Fibroblast of skin of back (primary cell): ENCODE results near the gene NRK. TPM values are rescaled to one million over a fixed set of nuclear protein-coding genes. Genes with fewer than 3 reads are reported as not detected.
"Not testable (repeated sequence)": the region's sequence is repeated elsewhere in the genome, so short reads cannot be mapped to it uniquely, and the experiment has no call there.

ENCODE experiments used
- DNase-seq: peaks from one replicate; pipeline ENCODE4 v3.0.0-alpha.2; 2013
- polyA plus RNA-seq, 2 experiments: library from polyadenylated mRNA; unstranded; fragments of 120-200 nt; gene quantifications; one replicate each; pipeline ENCODE4 v1.2.1, GENCODE V29; 2013; ENCODE audit not compliant: insufficient read length in 2 of 2

The NRK gene, protein sequence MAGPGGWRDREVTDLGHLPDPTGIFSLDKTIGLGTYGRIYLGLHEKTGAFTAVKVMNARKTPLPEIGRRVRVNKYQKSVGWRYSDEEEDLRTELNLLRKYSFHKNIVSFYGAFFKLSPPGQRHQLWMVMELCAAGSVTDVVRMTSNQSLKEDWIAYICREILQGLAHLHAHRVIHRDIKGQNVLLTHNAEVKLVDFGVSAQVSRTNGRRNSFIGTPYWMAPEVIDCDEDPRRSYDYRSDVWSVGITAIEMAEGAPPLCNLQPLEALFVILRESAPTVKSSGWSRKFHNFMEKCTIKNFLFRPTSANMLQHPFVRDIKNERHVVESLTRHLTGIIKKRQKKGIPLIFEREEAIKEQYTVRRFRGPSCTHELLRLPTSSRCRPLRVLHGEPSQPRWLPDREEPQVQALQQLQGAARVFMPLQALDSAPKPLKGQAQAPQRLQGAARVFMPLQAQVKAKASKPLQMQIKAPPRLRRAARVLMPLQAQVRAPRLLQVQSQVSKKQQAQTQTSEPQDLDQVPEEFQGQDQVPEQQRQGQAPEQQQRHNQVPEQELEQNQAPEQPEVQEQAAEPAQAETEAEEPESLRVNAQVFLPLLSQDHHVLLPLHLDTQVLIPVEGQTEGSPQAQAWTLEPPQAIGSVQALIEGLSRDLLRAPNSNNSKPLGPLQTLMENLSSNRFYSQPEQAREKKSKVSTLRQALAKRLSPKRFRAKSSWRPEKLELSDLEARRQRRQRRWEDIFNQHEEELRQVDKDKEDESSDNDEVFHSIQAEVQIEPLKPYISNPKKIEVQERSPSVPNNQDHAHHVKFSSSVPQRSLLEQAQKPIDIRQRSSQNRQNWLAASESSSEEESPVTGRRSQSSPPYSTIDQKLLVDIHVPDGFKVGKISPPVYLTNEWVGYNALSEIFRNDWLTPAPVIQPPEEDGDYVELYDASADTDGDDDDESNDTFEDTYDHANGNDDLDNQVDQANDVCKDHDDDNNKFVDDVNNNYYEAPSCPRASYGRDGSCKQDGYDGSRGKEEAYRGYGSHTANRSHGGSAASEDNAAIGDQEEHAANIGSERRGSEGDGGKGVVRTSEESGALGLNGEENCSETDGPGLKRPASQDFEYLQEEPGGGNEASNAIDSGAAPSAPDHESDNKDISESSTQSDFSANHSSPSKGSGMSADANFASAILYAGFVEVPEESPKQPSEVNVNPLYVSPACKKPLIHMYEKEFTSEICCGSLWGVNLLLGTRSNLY (N-terminal part only)
- polyA plus RNA-seq (2013, experiment 1 of 2; ENCODE audit: insufficient read length), result 2.3 TPM
- polyA plus RNA-seq (2013, experiment 2 of 2; ENCODE audit: insufficient read length), result 1.2 TPM

DNA sequence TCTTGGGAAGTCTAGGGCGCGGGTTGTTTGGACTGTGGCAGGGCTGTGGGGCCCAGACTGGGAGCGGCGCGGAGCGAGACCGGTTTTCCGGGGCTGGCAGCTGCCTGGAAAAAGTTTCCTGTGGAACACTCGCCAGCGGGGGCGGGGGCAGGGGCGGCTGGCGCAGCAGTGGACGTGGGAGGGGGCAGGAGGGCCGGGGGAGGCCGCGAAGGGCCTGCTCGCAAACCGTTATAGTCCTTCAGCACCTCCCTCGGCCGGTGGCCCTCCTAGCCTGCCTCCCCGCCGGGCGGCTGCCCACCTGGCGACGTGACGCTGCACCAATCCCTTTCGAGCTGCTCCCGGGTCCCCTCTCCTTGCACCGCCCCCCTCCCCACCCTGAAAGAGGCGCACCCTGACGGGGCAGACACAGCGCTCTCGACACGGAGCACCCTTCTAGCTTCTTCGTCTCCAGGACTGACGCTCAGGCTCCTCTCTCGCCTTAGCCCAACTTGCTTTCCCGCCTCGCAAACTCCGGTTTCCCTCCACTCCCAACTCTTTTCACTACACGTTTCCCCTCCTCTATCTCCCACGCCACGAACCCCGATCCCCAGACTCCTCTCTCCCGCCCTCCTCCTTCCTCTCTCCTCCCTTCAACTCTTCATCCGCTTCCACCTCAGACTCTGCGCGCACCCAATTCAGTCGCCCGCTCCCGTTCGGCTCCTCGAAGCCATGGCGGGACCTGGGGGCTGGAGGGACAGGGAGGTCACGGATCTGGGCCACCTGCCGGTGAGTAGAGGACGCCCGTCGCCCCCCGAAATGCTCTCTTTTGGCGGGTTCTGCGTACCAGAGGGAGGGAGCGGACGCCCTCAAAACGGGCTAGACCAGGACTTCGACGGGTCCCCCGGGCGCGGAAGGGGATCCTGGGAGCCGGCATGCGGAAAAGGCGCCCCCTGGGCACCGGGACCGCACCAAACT lies at the start of gene NRK:
Gene NRK, plus strand, starts transcription at position 402 of the 954 bp plus-strand sequence. Its CDS starts 307 bp downstream, at position 709.
- DNase-seq, result peak; percentile 5

DNA sequence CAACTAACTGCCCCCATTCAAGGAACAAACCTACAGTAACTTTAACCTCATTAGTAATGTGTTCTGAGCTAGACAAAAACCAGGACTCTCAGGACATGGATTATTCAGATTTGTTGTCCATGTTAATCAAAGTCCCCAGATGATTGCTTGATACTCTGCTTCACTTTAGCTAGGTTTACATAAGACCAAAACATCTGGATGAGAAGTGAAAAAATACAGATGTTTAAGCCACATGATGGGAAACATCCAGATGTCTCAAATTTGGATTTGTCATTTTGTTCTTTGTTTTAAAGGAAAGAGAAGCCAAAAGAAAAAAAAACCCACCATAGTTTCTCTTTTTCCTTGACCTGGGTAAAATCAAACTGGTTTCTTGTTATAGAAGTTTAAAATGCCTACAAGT lies 48.5 kb upstream of the NRK start:
- no peak for DNase-seq

DNA sequence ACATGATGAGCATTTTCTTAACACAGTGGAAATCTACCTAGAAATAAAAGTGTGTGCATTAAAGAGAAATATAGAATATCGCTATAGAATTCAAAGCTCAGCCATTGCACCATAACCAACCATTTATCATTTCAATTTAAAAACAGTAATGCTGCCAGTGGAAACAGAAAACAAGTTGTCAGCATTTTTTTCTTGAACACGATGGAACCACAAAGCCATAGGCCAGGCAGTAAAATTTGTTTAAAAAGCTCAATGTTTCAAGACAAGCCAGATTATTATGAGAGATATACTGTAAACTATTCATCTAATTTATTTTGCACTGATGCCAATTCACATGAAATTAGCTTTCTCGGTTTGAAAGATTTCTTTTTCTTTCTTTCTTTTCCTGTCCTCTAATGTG lies 46.7 kb upstream of the NRK start:
- no peak for DNase-seq

DNA sequence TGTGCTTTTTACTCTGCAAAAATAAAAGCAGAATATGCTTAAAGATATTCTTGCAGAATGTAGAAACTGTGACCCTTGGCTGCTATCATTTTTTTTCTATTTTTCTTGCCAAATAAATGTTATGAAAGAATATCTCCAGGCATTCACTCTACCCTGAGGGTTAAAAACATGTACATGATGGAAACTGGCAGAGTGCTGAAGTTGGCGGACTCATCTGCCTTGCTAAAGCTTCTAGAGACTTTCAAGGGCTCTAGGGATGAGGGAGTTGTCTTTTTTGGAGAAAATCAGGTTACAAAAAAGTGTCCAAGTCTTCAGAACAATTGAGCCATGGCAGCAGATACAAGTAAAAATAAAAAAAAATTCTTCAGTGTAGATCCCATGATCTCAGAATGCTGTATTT lies 40.5 kb upstream of the NRK start:
- no peak for DNase-seq

DNA sequence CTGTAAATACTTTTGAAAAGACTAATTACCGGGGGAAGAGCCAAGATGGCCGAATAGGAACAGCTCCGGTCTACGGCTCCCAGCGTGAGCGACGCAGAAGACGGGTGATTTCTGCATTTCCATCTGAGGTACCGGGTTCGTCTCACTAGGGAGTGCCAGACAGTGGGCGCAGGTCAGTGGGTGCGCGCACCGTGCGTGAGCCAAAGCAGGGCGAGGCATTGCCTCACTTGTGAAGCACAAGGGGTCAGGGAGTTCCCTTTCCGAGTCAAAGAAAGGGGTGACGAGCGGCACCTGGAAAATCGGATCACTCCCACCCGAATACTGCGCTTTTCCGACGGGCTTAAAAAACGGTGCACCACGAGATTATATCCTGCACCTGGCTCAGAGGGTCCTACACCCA lies 25.5 kb upstream of the NRK start:
- DNase-seq, result not testable (repeated sequence)

DNA sequence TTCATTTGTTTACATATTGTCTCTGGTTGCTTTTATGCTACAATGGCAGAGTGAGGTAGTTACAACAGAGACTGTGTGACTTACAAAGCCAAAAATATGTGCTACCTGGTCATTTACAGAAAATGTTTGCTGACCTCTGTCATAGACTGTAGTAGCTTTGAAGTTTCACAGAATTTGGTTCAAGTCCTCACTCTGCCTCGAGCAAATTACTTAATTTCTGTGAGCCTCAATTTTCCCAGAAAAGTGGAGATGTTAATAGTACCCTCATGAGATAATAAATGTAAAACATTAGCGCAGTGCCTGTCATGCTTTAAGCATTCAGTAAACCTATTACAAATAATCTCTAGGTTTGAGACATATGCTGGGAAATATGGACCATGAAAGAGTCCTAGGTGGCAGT lies 18.4 kb upstream of the NRK start:
- DNase-seq, result no peak

DNA sequence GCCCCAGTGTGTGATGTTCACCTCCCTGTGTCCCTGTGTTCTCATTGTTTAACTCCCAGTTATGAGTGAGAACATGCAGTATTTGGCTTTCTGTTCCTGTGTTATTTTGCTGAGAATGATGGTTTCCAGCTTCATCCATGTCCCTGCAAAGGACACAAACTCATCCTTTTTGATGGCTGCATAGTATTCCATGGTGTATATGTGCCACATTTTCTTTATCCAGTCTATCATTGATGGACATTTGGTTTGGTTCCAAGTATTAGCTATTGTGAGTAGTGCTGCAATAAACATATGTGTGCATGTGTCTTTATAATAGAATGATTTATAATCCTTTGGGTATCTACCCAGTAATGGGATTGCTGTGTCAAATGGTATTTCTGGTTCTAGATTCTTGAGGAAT lies 16.7 kb upstream of the NRK start:
- not testable (repeated sequence) for DNase-seq

DNA sequence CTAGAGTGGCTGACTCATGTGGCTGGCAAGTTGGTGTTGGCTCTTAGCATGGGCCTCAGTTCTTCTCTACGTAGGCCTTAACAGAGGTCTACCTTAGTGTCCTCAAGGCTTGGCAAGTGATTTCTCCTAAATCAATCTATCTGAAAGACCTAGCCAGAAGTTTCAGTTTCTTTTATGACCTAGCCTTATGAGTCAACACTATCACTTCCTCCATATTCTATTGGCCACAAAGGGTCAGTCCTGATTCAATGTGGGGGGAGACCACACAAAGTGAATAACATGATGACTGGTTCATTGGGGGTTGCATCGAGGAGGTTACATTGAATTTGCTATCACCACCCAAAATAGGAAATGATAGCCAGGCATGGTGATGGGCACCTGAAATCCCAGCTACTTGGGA lies 5.8 kb upstream of the NRK start:
- DNase-seq, result no peak

DNA sequence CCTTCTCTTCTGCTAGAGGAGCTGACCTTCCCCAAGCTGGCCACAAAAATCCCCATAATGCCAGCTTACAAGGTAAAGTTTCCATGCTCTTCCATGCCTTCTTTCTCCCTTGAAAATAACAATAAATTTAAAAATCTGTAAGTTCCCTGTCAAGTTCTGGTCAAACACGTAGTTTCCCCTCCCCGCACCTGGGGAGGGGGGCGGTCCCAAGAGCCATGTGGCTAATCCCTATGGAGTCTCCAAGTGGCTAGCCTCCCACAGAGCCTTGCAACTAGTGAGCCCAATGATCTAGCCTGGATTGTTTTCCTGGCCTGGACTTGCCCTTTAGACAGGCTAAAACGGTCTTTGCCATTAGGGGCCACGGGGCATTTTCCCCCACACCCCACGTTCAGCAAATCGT lies 2.1 kb upstream of the NRK start:
- no peak for DNase-seq

DNA sequence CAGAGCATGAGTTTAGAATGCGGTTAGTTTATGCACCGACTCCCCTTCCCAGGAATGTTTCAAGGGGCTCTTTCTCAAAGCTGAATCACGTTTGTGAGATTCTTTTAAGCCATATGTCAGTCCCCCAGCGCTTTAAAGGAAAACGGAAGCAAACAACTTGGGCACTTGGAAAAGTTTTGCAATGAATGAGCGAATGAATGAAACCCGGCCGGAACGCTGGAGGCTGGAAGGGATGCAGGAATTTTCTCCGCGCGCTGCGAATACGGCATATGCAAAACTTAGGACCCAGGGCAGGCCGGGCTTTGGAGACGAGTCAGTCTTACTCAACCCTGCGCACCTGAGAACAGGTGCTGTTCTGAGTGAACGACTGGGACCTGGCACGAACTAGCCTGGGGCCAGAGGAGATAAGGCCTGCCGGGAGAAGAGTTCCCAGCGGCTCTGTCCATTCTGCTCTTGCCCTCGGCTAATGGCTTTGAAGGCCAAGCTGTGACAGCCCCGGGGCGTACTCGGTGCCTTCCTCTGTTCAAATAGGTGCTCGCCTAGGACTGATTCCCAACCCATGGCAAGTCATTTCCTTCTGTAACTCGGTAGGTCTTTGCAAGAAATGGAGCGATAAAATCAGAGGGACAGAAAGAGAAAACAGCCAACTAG lies 743 bp upstream of the NRK start:
- peak; percentile 70 for DNase-seq

DNA sequence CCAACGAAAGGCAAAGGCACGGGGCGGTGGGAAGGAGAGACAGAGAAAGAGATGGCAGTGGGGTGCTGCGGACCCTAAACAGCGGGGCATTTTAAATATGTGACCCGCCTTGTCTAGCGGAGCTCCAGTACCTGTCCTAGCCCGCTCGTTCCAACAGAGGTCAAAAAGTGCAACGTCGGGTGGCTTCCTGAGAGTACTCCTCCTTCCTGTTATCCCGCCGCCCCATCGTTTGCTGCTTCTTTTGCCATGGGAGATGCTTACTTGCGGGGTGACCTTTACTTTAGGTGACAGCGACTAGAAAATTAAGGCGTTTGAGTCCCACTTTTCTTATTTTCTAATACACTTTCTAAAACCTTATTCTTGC lies 735 bp downstream of the NRK start:
- no peak for DNase-seq

DNA sequence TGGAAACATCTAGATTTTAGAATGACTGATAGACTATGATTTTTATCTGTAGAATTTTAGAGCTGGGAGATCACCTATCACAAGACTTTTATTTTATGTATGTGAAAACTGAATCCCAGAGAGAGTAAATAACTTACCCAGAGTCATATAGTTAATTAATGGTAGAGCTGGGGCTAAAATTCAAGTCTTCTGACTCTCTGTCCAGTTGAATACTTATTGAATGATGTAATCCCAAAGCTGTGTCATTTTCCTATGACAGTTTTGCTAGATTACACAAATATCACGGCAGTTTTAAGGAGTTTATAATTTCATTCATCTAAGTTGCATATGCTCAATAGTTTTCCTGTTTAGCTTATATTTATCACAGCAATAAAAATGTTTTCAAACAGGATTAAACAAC lies 6.7 kb downstream of the NRK start:
- DNase-seq, result peak; percentile 44

DNA sequence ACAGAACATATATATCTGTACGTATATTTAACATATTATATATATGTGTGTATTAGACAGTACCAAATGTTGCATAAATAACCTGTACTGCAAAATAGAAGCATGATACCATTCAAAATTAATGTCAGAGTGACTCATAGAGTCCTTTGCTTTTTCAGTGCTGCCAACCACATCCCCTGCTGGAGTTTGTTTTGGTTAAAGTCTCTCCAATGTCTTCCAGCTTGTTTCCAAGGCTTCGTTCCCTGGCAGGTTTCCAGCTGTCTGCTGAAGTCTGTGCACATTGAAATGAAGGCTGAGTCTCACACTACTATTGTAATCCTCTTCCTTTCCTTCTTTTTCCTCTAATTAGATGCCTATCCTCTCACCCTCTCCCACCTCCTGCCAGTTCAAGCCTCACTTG lies 14.9 kb downstream of the NRK start:
- DNase-seq, result peak; percentile 92

DNA sequence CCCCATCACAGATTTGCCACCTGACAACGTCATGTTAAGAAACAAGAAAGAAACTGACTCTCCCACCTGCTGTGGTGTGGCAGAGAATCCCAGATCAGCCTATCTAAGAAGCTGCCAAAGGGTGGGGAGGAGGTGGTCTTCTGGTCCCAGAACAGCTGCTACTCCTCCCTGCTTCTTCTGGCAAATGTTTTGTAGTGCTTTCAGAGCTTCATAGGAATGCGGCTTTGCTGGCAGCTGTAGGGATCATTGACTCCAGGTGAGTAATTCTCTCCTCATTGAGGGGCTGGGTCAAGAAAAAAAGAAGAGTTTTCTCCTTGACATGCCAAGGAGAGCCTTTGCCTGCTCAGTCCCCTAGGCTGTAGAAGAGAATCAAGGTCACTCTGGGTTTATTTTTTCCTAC lies 23.3 kb downstream of the NRK start:
- no peak for DNase-seq

DNA sequence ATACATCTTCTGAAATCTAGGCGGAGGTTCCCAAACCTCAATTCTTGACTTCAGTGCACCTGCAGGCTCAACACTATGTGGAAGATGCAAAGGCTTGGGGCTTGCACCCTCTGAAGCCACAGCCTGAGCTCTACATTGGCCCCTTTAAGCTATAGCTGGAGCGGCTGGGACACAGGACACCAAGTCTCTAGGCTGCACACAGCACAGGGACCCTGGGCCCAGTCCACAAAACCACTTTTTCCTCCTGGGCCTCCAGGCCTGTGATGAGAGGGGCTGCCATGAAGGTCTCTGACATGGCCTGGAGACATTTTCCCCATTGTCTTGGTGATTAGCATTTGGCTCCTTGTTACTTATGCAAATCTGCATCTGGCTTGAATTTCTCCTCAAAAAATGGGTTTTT lies 27.8 kb downstream of the NRK start:
- not testable (repeated sequence) for DNase-seq

DNA sequence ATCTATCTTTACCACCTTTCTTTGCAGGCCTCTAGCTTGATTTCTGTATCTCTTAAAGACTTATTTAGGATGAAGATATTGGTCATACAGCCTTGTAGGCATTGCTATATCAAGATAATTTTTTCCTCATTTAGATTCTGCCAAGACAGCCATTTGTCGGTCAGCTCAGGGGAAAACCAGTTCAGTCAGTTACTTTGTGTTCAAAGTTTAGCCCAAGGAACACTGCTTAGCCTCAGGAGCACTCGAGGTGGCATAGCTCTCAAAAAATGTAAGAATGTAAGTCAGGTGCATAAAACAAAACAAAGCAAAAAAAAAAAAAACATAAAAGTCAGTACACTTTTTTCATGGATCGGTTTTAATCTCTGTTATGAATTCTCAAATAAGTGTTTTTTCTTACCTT lies 43.4 kb downstream of the NRK start:
- no peak for DNase-seq

DNA sequence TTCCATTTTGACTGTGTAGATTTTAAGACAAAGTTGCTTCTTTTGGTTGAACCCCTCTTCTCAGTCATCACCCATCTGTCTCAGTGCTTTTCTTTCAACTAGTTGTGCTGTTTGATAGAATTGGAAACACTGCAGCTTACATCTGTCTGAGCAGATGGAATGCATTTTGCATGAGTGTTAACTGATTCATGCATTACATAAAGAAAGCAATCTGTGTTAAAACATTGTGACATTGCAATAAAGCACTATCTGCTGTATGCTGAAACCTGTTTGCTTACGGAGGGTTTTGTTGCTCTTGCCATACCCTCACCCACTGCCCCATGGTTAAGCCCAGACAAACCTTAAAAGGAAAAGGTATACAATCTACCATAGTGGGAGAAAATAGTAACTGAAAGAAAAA lies 47.4 kb downstream of the NRK start:
- DNase-seq, result peak; percentile 69

DNA sequence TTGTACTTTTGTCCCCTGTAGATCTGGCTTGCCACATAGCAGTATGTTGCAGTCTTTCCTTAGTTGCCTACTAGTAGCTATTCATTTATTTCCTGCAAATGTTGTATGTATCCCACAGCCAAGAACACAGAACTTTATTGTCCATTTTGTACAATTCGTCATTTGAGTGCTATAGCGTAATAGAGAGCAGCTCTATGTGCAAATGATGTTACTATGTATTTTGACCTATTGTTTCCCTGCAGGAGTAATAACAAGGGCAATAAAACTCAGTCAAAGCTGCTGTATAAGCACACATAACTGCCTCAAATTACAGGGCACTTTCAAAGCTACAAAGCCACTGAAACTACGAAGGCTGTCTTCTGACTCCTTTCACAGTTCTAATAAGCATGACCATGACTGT lies 48.1 kb downstream of the NRK start:
- no peak for DNase-seq

DNA sequence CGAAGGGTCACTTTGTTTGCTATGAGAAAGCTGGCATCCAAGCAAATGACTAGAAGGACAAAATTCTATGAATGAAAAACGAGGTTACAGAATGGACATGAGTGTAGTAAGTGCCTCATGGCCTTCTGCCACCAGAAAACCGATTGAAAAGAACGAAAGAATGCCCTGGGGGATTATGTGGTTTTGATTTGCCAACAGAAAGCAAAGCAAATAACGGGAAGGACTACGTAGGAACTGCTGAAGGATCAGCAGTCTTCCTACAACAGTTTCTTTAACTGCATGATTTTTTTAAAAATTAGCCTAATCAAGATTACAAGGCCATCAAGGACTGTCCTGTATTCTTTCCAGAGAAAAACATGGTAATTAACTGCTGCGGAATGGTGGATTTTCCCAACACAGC lies 50.6 kb downstream of the NRK start:
- DNase-seq, result no peak

DNA sequence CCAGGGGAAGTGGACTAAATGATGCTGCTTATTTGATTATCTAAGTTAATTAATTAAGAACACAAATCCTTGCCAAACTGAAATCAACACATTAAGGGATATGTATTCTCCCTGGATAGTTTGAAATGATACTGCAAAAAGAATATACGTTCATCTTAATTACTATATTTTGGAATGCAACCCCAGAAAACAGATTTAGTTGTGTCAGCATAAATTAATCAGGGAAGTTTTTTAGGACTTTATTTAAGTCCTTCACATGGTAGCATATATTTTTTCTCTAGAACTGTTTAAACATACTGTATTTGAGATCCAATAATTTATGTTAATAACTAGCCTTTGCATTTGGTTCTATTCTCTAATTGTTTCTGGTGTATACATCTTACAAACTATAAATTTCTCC lies 52.5 kb downstream of the NRK start:
- DNase-seq, result no peak

DNA sequence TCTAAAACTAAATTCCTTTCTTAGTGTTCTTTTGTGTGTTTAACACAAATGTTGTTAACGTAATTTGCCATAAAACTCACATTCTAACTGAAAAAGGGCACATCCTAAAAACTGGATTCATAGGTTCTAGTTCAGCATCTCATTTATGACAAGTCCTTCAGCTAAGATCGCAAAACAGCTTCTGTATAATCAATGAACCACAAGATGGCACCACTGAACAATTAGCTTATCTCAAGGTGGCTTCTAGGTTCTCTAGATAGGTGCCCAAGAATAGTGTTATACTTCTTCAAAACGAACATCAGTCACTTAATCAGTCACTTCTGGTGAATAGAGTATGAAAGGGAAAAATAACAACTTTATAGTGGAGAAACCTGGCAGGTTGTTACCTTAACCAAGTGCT lies 54.3 kb downstream of the NRK start:
- DNase-seq, result peak; percentile 4
